Muscle layer of duodenum (tissue), 2 donors: ENCODE measurements around the gene CAPS2.

ENCODE experiments used
- H3K27ac ChIP-seq: one replicate; pipeline ENCODE4 v1.7.0; 2013; ENCODE audit warnings: mild to moderate bottlenecking, low read length
- H3K27me3 ChIP-seq: one replicate; pipeline ENCODE4 v1.7.0; 2013; ENCODE audit warnings: low read depth, mild to moderate bottlenecking, control low read depth, low read length
- H3K36me3 ChIP-seq, 2 donors: one replicate each; pipeline ENCODE4 v1.7.0; 2013; ENCODE audit warnings: low read length in 2 of 2, control low read depth in 1 of 2, mild to moderate bottlenecking in 1 of 2; ENCODE audit not compliant: insufficient read depth in 2 of 2, control insufficient read depth in 1 of 2
- H3K4me1 ChIP-seq, 2 donors: one replicate each; pipeline ENCODE4 v1.7.0; 2013; ENCODE audit warnings: low read length in 2 of 2, mild to moderate bottlenecking in 2 of 2, control low read depth in 1 of 2, moderate library complexity in 1 of 2; ENCODE audit not compliant: insufficient read depth in 2 of 2, control insufficient read depth in 1 of 2
- H3K4me3 ChIP-seq, 2 donors: one replicate each; pipeline ENCODE4 v1.7.0; 2013; ENCODE audit warnings: low read length in 2 of 2, low read depth in 1 of 2, mild to moderate bottlenecking in 1 of 2
- H3K9me3 ChIP-seq, 2 donors: one replicate each; pipeline ENCODE4 v1.7.0; 2013; ENCODE audit warnings: low read length in 2 of 2, control low read depth in 1 of 2, mild to moderate bottlenecking in 1 of 2; ENCODE audit not compliant: control insufficient read depth in 1 of 2
- donor health status: healthy.

CAPS2 gene

GRCh38 chr12:75341873-75342272 is 11.7 kb upstream of the CAPS2 start:
- Histone ChIP-seq H3K36me3 (no peaks in the 10 kb centered on the region), H3K27me3 (no peaks in the 10 kb centered on the region), H3K9me3 (no peaks in the 10 kb centered on the region), H3K4me3 (no peak overlapping the region), H3K4me1 (no peaks in the 10 kb centered on the region), H3K27ac (no peak overlapping the region)

- Histone ChIP-seq H3K4me1 (peaks cover 0 to 11% of the 10 kb centered on the region in 2 donors), H3K9me3 (no peaks in the 10 kb centered on the region), H3K27me3 (no peaks in the 10 kb centered on the region), H3K4me3 (no peak overlapping the region), H3K27ac (no peak overlapping the region), H3K36me3 (no peaks in the 10 kb centered on the region)
These were observed 7.8 kb upstream of the CAPS2 start for GRCh38 chr12:75337905-75338304.

GRCh38 chr12:75334384-75335030 is 4.4 kb upstream of the CAPS2 start, which contains the start of gene GLIPR1L1:
Gene GLIPR1L1 (plus strand): TSS chr12:75334670. CDS start chr12:75334729, 59 bp downstream.
- peak within 1 kb of the TSS; percentile 55 to 63 for H3K4me3 ChIP-seq

GRCh38 chr12:75327642-75328041 is 2.5 kb downstream of the CAPS2 start:
- Histone ChIP-seq H3K4me1 (peaks cover 0 to 7% of the 10 kb centered on the region in 2 donors), H3K27me3 (no peaks in the 10 kb centered on the region), H3K4me3 (no peak overlapping the region), H3K36me3 (no peaks in the 10 kb centered on the region), H3K27ac (no peak overlapping the region), H3K9me3 (no peaks in the 10 kb centered on the region)

More at GRCh38 chr12:75334384-75335030, 4.4 kb upstream of the CAPS2 start, which contains the start of gene GLIPR1L1:
- no peak within 1 kb of the TSS for H3K27ac ChIP-seq
- H3K27me3 ChIP-seq = no peaks in the 10 kb centered on the region
- peaks cover 0 to 14% of the 10 kb centered on the region in 2 donors for H3K4me1 ChIP-seq
- H3K9me3 ChIP-seq = no peaks in the 10 kb centered on the region
- H3K36me3 ChIP-seq = no peaks in the 10 kb centered on the region

GRCh38 chr12:75323663-75324062 is 6.5 kb downstream of the CAPS2 start:
- H3K4me1 ChIP-seq = no peaks in the 10 kb centered on the region
- no peaks in the 10 kb centered on the region for H3K9me3 ChIP-seq
- no peaks in the 10 kb centered on the region for H3K36me3 ChIP-seq
- H3K27me3 ChIP-seq = no peaks in the 10 kb centered on the region
- H3K4me3 ChIP-seq = no peak overlapping the region
- no peak overlapping the region for H3K27ac ChIP-seq

GRCh38 chr12:75322464-75322863 is 7.7 kb downstream of the CAPS2 start:
- no peak overlapping the region for H3K27ac ChIP-seq
- no peaks in the 10 kb centered on the region for H3K36me3 ChIP-seq

GRCh38 chr12:75317784-75318183 is 12.3 kb downstream of the CAPS2 start:
- Histone ChIP-seq H3K36me3 (no peaks in the 10 kb centered on the region), H3K4me1 (no peaks in the 10 kb centered on the region), H3K9me3 (no peaks in the 10 kb centered on the region), H3K27me3 (no peaks in the 10 kb centered on the region), H3K4me3 (no peak overlapping the region), H3K27ac (no peak overlapping the region)

More at GRCh38 chr12:75322464-75322863, 7.7 kb downstream of the CAPS2 start:
- Histone ChIP-seq H3K9me3 (no peaks in the 10 kb centered on the region), H3K27me3 (no peaks in the 10 kb centered on the region), H3K4me3 (no peak overlapping the region), H3K4me1 (no peaks in the 10 kb centered on the region)

GRCh38 chr12:75315518-75315917 is 14.6 kb downstream of the CAPS2 start:
- no peaks in the 10 kb centered on the region for H3K4me1 ChIP-seq

GRCh38 chr12:75311369-75311768 is 18.8 kb downstream of the CAPS2 start:
- Histone ChIP-seq H3K4me1 (no peaks in the 10 kb centered on the region), H3K27me3 (no peaks in the 10 kb centered on the region), H3K9me3 (no peaks in the 10 kb centered on the region), H3K27ac (no peak overlapping the region), H3K4me3 (no peak overlapping the region), H3K36me3 (peaks cover 0 to 7% of the 10 kb centered on the region in 2 donors)

More at GRCh38 chr12:75315518-75315917, 14.6 kb downstream of the CAPS2 start:
- Histone ChIP-seq H3K36me3 (peaks cover 0 to 7% of the 10 kb centered on the region in 2 donors), H3K4me3 (no peak overlapping the region), H3K27me3 (no peaks in the 10 kb centered on the region), H3K27ac (no peak overlapping the region), H3K9me3 (no peaks in the 10 kb centered on the region)

GRCh38 chr12:75308279-75308678 is 21.8 kb downstream of the CAPS2 start:
- Histone ChIP-seq H3K36me3 (peaks cover 0 to 30% of the 10 kb centered on the region in 2 donors), H3K27ac (no peak overlapping the region), H3K4me1 (no peaks in the 10 kb centered on the region), H3K9me3 (no peaks in the 10 kb centered on the region), H3K27me3 (no peaks in the 10 kb centered on the region), H3K4me3 (no peak overlapping the region)

- Histone ChIP-seq H3K27ac (no peak overlapping the region), H3K27me3 (no peaks in the 10 kb centered on the region), H3K4me1 (no peaks in the 10 kb centered on the region), H3K9me3 (no peaks in the 10 kb centered on the region), H3K4me3 (no peak overlapping the region), H3K36me3 (peaks cover 0 to 27% of the 10 kb centered on the region in 2 donors)
These were observed 24.5 kb downstream of the CAPS2 start for GRCh38 chr12:75305412-75306332.
